Right ventricle myocardium superior (tissue), 1 donor: ENCODE measurements around the gene RPH3AL. TPM values are rescaled to one million over a fixed set of nuclear protein-coding genes. Genes with fewer than 3 reads are reported as not detected.
"Not testable (repeated sequence)": the region's sequence is repeated elsewhere in the genome, so short reads cannot be mapped to it uniquely, and the experiment has no call there.

Experiments used
- ATAC-seq: fragments of 200-7000 bp; cut with Tn5 transposase; one replicate; pipeline ENCODE4 v1.9.1; 2020; ENCODE audit warnings: mild to moderate bottlenecking; ENCODE audit not compliant: poor library complexity
- DNase-seq: peaks from one replicate; pipeline ENCODE4 v3.0.0-alpha.2; 2020
- intact Hi-C: fragments of 100-400 bp; cut with DNase I; formaldehyde crosslinking; loops from one replicate; pipeline ENCODE4 v1.11.2; 2022
- total RNA-seq: library from RNA; stranded (reverse); fragmentation: NEBNext Ultra II Directional; extraction: Animal tissue kit (Norgen Biotek cat#: 25700); gene quantifications from one replicate; pipeline ENCODE4 v1.2.1, GENCODE V29; 2021
- donor health status: DM: no; HTN: yes; CAD: no; lungs with severe emphysema.

Gene RPH3AL
- total RNA-seq, 1 donor from 2014 or later, result 4.6 TPM

DNA sequence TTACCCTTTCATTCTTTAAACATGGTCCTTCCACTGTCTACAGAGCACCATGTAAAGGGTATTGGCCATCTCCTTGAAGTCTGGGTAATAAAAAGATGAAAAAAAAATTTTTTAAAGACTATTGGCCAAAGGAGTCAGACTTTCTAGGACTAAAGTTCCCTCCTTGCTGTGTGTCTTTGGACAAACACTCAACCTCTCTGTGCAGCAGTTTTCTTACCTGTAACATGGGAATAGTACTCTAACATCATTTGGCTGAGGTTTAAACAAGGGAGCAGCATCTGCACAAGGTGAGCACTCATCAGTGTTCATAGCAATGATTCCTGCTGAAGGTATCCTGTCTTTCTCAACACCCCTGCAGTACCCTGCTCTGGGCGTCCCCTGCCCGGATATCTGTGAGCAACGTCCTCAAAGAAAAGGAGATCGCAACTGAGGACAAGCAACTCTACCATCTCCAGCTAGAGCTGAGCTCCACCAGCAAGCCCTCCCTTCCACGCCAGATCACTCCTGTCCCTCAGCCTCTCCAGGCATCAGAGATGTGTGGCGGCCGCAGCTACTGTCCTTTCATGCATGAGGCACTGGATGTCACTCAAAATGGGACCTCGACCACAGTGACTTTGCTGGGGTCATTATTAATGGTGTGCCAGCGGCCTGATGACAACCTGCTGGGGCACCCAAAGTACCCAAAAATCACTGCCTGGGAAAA is 29.5 kb upstream of the RPH3AL start:
- intact Hi-C loops, result no loop called here
- ATAC-seq (no peak), DNase-seq (no peak)

DNA sequence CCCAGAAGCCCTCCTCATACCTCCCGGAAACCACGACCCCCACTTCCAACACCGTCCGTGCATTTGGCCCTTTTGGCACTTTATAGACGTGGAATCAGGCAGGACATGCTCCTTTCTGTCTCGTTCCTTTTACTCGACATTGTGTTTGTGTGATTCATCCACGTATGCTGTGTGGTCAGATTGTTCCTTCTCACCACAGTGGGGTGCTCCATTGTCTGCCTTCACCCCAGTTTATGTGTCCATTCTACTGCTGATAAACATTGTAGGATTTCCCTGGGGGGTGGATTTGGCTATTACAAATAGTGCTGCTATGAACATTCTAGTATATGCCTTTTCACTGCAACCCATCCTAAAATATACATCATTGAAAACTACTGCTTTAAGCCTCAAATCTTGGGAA is 28.9 kb upstream of the RPH3AL start:
- ATAC-seq, result no peak
- intact Hi-C loops, result no loop called here
- no peak for DNase-seq

DNA sequence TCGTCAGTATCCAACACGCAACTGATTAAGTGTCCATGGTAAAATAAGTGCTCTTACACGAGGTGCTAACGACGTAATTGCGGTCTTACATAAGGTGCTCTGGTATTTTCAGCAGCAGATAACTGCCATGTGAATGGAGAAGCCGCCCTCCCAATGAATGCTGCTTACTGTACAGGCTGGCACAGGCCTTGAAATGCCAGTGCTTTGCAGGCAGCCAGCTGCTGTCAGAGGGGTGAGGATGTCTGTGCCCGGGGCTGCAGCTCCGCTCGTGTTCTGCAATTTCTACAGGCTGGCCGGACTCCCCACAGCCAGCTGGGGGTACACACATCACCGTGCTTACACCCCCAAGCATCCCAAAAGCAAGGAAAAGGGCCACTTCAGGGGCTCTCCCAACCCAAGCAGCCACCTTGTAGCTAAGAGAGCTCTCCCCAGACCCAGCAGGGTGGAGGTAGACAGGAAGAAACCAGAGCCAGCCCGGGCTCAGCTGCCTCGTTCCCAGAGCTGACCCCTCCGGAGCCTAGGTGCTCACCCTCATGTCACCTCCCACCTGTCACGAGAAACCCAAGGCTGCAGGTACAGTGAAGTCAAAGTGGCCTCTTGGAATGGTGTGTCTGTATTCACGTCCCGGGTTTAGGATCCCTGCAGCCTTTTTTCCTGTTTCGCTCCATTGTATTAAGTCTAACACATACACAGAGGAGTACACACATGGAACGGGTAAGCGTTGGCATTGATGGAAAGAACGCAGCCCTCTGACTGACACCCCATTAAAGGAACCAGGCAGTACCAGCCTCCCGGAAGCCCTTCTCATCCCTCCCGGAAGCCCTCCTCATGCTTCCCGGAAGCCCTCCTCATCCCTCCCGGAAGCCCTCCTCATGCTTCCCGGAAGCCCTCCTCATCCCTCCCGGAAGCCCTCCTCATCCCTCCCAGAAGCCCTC is 27.2 kb upstream of the RPH3AL start:
- intact Hi-C loops, result no loop called here
- DNase-seq, result no peak
- peak; percentile 34 for ATAC-seq

DNA sequence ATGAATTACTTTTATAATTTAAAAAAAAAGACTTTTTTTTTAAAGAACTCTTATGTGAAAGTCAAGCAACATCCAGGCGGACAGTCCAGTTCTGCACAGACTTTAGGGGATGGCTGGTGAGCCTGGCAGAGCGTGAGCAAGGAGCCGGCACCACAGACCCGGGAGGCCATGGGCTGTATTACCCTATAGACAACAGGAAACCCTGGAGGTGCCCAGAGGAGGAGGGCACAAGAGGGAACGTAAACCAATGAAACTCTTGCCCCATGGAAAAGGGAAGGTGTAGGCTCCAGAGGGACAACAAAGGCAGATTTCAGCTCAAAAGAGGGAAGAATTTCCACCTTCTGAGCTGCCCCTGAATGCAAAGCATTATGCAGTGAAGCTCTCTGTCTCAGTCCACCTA is 25.5 kb upstream of the RPH3AL start:
- intact Hi-C loops, result no loop called here
- DNase-seq (no peak), ATAC-seq (no peak)

DNA sequence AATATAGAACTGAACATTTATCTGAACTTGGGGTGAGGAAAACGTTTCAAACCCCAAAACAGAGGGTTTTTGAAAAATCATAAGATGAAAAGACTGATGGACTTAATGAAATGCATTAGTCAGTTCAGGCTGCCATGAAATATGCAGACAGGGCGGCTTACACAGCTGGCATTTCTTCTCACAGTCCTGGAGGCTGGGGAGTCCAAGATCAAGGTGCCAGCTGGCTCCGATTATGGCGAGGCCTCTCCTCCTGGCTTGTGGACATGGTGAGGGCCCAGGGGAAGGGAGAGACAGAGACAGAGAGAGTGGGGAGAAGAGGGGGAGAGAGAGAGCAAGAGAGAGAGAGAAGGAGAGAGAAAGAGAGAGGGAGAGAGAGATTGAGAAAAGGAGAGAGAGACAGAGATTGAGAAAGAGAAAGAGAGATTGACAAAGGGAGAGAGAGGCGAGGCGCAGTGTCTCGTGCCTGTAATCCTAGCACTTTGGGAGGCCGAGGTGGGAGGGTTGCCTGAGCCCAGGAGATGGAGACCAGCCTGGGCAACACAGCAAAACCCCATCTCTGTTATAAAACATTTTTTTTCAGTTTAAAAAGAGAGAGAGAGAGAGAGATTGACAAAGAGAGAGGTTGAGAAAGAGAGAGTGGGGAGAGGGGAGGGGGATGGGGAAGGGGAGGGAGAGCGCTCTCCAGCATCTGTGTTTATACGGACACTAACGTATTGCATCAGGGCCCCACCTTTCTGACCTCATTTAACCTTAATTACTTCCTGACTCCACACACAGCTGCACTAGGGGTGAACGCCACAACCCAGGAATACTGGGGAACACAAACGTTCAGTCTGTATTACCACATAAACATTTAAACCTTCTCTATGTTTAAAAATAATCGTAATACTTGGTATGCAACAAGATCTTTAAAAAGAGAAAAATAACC is 24.6 kb upstream of the RPH3AL start:
- intact Hi-C loops, result no loop called here
- peak; percentile 77 for ATAC-seq
- peak; percentile 75 for DNase-seq

DNA sequence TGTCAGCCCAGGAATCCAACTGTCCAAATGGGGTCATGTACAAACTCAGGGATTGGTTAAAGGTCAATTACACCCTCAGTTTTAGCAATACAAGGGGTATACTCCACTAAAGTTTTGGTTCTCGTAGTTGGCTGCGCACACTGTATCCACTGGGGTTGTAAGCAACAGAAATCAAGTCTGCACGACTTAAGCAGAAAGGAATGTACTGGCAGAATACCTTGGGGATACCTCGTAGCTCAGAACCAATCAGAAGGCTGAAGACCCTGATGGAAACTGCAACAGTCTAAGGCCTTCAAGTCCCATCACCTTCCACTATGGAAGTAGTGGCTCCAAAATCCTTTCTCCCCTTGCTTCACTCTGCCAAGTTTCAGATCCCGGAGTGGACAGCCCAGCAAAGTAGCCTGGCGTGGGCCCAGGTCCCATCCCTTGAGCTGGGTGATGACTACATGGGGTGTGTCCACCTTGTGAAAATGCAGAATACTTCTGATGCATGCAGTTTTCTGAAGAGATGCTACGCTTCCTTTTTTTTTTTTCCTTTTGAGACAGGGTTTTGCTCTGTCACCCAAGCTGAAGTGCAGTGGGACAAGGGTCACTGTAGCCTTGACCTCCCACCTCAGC is 21.1 kb upstream of the RPH3AL start:
- peak; percentile 47 for ATAC-seq
- peak; percentile 66 for DNase-seq
- intact Hi-C loops, result no loop called here

DNA sequence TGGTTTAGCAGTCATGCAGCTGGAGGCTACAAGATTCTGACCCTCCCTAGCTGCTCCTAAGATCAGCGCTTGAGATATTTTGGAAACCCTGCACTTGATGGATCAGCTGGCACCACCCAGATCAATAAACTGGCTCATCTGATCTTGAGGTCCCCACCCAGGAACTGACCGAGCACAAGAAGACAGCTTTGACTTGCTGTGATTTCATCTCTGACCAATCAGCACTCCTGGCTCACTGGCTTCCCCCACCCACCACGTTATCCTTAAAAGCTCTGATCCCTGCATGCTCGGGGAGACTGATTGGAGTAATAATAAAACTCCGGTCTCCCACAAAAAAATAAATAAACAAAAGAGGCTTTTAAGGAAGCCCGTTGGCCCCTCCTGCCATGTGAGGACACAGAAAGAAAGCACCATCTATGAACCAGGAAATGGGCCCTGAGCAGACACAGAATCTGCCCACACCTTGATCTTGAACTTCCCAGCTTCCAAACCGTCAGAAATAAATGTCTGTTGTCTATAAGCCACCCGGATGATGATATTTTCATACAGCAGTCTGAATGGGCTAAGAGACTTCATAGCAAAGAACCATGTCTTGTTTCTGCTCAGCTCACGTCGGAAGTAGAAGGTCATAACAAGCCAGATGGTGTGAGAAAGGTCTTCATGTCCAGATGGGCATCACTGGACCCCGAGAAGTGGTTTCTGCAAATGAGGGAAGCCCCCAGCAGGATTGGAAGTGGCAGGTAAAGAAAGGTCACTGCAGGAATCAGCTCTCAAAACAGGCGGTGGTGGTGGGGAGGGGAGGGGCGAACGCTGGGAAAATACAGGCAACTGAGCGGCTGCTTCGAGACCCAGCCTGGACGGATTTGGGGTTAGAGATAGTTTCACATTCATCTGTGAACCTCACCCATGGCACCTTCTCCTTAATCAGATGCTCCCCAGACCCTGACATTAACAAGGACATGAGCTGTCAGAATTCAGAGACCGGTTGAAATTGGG is 19.8 kb upstream of the RPH3AL start:
- intact Hi-C loops, result no loop called here
- no peak for ATAC-seq
- DNase-seq, result no peak

DNA sequence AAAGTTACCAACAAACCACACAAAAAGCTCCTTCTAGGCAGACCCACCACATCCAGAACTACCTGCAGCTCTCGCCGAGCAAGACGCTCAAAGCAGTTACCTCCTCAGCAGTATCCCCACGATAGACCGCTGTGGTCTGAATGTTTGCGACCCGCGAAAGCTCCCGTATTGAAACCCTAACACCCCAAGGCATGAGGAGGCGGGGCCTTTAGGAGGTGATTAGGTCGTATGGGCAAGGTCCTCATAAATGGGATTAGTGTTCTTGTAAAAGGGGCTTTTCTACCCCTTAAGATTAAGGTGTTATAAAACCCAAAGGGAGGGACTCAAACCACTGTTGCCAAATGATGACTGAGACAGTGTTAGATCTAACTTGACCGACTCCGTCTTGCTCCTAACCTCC is 19.0 kb upstream of the RPH3AL start:
- intact Hi-C loops, result no loop called here
- ATAC-seq (no peak), DNase-seq (no peak)

DNA sequence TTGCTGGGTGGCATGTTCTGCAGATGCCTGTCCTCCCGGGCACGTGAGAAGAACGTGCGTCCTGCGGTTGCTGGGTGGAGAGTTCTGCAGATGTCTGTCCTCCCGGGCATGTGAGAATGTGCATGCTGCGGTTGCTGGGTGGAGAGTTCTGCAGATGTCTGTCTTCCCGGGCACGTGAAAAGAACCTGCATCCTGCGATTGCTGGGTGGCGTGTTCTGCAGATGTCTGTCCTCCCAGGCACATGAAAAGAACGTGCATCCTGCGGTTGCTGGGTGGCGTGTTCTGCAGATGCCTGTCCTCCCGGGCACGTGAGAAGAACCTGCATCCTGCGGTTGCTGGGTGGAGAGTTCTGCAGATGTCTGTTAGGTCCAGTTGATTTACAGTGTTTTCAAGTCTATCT is 15.0 kb upstream of the RPH3AL start:
- ATAC-seq, intact Hi-C loops, DNase-seq: not testable (repeated sequence)

DNA sequence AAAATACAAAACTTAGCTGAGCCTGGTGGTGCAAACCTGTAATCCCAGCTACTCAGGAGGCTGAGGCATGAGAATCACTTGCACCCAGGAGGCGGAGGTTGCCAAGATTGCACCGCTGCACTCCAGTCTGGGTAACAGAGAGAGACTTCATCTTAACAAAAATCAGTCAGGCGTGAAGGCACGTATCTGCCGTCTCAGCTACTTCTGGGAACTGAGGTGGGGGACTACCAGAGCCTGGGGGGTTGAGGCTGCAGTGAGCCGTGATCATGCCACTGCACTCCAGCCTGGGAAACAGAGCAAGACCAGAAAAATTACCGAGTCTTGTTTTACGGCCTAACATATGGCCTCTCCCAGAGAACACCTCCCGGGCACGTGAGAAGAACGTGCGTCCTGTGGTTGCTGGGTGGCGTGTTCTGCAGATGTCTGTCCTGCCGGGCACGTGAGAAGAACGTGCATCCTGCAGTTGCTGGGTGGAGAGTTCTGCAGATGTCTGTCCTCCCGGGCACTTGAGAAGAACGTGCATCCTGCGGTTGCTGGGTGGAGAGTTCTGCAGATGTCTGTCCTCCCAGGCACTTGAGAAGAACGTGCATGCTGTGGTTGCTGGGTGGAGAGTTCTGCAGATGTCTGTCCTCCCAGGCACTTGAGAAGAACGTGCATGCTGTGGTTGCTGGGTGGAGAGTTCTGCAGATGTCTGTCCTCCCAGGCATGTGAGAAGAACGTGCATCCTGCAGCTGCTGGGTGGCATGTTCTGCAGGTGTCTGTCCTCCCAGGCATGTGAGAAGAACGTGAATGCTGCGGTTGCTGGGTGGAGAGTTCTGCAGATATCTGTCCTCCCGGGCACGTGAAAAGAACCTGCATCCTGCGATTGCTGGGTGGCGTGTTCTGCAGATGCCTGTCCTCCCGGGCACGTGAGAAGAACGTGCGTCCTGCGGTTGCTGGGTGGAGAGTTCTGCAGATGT is 14.3 kb upstream of the RPH3AL start:
- intact Hi-C loops, ATAC-seq, DNase-seq: not testable (repeated sequence)

DNA sequence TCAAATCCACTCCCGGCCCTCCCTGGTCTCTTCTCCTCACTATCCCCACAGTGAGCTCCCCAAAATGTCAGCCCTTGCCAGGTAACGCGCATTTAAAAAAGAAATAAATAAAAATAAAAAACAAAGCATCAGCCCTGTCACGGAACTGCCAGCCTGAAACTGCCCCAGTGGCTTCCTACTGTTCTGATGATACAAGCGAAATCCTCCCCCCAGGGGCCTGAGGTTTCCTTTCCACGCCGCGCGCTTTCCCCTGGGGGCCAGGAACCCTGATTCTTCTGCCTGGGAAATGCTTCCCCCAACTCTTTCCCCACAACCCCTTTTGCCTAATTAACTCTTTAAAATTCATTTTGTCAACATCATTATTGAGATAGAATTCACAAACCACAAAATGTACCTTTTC is 12.2 kb upstream of the RPH3AL start:
- ATAC-seq, result no peak
- DNase-seq, result no peak
- intact Hi-C loops, result no loop called here

DNA sequence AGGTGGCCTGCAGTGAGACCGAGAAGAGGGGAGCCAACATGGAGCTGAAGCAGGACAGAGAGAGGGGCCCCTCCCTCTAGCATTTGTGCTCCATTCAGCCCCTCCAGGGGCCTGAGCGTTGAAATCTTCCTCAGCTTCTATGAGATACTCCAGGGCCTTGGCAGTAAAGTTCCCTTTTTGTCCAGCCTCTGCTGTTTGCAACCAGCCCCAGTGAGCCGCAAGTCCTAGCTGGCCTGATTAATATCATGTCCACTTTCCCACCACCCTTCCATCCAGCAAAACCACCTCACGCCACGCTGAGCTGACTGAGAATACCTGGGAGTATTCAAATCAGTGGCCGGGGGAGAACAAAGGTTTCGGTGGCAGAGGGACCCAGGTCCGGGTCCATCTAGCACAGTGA is 11.7 kb upstream of the RPH3AL start:
- ATAC-seq (peak; percentile 81), DNase-seq (no peak)
- intact Hi-C loops, result no loop called here

DNA sequence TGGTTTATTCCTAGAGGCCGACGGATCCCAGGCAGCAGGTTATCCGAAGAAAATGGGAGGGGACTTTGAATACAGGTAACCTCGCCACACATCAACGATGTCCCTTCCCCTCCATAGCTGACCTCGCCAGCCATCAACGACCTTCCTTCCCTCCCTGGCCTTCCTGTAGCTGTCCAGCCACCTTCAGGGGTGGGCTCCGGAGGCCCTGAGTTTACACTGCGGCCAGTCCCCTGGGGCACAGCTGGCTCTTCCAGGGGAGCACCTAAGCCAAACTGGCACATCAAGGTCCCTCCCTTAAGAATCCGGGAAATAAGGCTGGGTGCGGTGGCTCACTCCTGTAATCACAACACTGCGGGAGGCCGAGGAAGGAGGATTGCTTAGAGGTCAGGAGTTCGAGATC is 10.1 kb upstream of the RPH3AL start:
- DNase-seq (no peak), ATAC-seq (no peak)
- intact Hi-C loops, result no loop called here

DNA sequence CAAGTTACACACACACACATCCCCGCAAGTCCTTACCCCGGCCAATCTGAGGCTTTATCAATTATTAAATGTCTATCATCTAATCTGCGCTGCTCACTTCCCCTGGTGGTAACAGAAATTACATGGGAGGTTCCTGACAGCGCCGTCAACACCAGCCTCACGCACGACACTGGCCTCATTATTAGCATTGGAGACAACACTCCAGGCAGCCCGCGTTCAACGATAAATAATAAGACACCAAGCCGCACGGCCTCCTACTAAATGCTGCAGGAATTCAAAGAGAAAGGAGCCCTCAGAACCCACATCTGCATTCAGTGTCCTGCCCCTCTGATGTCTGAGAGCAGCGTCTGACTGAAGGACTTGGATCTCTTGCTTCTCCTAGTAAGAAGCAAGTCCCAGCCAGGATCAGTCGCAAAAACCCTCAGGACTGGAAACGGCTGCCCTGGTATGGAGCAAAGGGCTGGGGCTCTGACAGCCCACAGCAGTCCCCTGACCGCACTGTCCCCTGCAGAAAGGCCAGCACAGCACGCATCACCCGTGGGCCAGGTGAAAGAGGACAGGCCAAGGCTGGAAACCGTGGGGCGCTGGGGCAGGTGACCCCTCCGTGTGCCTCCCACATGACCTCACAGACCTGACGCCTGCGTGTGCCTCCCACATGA is 7.6 kb upstream of the RPH3AL start:
- DNase-seq, result no peak
- intact Hi-C loops, result no loop called here
- ATAC-seq, result no peak

DNA sequence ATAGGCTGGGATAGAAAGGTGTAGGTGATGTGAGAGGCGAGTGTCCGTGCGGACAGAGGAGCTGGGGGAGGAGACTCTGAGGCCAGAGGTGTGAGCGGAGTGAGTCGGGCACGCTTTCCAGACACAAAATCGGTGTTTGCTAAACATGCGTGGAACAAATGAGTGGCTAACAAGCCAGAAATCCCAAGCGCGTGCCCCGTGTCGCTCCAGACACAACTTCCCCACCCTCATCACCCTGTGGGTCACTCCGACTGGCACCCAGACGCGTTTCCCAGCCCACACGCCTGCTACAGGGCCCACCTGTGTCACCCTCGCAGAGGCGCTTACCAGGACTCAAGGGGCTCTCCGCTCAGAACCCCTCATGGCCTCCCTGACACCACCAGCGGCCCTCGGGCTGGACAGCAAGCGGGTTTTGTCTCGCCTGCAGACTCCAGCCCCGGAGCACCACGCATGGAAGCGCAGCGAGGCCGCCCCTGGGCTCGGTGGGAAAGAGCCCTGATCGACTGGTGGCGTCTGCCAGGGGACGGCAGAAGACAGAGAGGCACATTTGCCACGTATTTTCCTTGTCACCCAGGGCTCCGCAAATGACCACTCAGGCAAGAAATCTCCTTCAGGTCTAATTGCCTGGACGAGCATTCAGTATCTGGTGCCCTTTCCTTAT is 6.0 kb upstream of the RPH3AL start:
- ATAC-seq, result no peak
- DNase-seq, result no peak
- intact Hi-C loops, result no loop called here
